ENCODE results near the gene GLB1L2. TPM values are rescaled to one million over a fixed set of nuclear protein-coding genes. Genes with fewer than 3 reads are reported as not detected.

Gene GLB1L2
- total RNA-seq, 1 donor = not detected

DNA sequence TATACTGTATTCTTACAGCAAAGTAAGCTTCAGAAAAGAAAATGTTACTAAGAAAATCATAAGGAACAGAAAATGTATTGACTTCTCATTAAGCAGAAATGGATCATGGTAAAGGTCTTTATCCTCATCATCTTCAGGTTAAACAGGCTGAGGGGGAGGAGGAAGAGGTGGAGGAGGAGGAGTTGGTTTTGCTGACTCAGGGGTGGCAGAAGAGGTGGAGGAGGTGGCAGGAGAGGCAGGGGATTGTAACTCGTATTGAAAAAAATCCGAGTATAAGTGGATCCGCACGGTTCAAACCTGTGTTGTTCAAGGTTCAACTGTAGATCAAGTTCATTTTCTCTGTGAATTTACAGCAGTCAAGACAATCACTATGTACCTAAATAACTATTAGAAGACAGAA is 42.6 kb upstream of the GLB1L2 start:
- H3K4me3 ChIP-seq (ENCODE audit: low read depth, low read length) = no peak overlapping the region
- TF ChIP-seq, protein P1, sequence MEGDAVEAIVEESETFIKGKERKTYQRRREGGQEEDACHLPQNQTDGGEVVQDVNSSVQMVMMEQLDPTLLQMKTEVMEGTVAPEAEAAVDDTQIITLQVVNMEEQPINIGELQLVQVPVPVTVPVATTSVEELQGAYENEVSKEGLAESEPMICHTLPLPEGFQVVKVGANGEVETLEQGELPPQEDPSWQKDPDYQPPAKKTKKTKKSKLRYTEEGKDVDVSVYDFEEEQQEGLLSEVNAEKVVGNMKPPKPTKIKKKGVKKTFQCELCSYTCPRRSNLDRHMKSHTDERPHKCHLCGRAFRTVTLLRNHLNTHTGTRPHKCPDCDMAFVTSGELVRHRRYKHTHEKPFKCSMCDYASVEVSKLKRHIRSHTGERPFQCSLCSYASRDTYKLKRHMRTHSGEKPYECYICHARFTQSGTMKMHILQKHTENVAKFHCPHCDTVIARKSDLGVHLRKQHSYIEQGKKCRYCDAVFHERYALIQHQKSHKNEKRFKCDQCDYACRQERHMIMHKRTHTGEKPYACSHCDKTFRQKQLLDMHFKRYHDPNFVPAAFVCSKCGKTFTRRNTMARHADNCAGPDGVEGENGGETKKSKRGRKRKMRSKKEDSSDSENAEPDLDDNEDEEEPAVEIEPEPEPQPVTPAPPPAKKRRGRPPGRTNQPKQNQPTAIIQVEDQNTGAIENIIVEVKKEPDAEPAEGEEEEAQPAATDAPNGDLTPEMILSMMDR (IDR thresholded peaks at IDR 0.05; ENCODE audit: insufficient read depth, low read length) = no peak
- DNase-seq (ENCODE audit: low read depth) = no peak

DNA sequence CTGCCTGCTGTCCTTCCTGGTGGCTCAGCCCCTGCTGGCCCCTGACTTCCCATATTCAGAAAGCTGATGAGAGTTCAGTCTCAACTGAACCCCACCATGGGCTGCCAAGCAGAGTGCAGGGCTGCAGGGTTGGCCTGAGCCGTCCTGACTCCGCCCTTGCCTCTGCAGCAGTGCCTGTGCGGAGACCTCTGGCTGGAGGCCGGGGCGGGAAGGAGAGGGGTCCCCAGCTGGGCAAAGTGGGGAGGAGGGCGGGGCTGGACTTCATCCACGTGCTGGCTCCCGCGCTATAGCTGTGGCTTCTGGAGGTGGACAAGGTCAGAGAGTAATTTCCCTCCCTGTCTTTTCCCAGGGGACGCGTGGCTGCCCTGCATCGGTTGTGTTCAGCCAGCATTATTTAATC is 42.0 kb upstream of the GLB1L2 start:
- TF ChIP-seq, protein P1 (IDR thresholded peaks at IDR 0.05; ENCODE audit: insufficient read depth, low read length) = no peak
- no peak overlapping the region for H3K4me3 ChIP-seq (ENCODE audit: low read depth, low read length)
- no peak for DNase-seq (ENCODE audit: low read depth)

DNA sequence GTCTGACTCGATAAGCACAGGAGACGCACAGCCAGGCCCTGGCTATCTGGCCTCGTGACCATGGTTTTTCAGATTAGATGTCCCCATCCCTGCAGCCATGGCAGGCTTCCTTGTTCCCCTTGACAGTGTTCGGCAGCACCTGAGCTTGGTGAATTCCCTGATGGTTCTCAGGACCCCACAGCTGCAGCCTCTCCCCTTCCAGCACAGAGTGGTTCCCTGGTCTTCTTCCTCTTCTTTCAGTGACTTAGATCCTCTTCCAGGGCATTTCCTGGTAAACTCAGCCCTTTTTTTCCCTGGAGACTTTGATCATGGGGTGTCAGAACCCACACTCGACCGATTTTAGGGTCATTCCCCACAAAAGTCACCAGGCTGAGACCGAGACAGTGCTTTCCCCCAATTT is 41.1 kb upstream of the GLB1L2 start:
- TF ChIP-seq, protein P1 (IDR thresholded peaks at IDR 0.05; ENCODE audit: insufficient read depth, low read length) = no peak
- H3K4me3 ChIP-seq (ENCODE audit: low read depth, low read length) = no peak overlapping the region
- DNase-seq (ENCODE audit: low read depth) = no peak

DNA sequence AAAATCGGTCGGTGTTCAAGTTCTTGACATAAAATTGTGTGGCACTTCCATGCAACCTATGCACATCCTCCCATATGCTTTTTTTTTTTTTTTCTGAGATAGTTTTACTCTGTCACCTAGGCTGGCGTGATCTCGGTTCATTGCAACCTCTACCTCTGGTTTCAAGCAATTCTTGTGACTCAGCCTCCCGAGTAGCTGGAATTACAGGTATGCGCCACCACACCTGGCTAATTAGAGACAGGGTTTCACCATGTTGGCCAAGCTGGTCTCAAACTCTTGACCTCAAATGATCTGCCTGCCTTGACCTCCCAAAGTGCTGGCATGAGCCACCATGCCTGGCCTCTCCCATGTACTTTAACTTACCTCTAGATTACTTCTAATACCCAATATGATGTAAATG is 40.6 kb upstream of the GLB1L2 start:
- TF ChIP-seq, protein P1 (IDR thresholded peaks at IDR 0.05; ENCODE audit: insufficient read depth, low read length) = no peak
- DNase-seq (ENCODE audit: low read depth) = no peak
- H3K4me3 ChIP-seq (ENCODE audit: low read depth, low read length) = no peak overlapping the region

DNA sequence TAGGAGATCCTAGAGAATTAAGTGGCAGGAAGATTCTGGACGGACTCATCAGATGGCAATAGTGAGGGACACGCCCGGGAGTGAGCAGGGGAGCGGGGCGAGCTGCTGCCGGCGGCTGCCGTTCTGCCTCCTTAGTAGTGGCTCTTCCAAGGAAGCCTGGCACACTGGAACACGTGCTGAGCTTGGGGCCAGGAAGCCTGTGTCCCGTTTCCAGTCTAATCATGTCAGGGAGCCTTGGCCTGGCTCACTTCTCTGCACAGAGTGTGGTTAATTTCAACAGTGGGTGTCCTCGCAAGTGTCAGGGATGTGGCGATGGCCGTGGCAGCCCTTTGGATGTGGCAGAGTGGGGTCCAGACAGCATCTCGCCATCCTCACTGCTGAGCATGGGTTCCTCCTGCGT is 39.1 kb upstream of the GLB1L2 start:
- H3K4me3 ChIP-seq (ENCODE audit: low read depth, low read length) = no peak overlapping the region
- DNase-seq (ENCODE audit: low read depth) = no peak
- TF ChIP-seq, protein P1 (IDR thresholded peaks at IDR 0.05; ENCODE audit: insufficient read depth, low read length) = no peak

DNA sequence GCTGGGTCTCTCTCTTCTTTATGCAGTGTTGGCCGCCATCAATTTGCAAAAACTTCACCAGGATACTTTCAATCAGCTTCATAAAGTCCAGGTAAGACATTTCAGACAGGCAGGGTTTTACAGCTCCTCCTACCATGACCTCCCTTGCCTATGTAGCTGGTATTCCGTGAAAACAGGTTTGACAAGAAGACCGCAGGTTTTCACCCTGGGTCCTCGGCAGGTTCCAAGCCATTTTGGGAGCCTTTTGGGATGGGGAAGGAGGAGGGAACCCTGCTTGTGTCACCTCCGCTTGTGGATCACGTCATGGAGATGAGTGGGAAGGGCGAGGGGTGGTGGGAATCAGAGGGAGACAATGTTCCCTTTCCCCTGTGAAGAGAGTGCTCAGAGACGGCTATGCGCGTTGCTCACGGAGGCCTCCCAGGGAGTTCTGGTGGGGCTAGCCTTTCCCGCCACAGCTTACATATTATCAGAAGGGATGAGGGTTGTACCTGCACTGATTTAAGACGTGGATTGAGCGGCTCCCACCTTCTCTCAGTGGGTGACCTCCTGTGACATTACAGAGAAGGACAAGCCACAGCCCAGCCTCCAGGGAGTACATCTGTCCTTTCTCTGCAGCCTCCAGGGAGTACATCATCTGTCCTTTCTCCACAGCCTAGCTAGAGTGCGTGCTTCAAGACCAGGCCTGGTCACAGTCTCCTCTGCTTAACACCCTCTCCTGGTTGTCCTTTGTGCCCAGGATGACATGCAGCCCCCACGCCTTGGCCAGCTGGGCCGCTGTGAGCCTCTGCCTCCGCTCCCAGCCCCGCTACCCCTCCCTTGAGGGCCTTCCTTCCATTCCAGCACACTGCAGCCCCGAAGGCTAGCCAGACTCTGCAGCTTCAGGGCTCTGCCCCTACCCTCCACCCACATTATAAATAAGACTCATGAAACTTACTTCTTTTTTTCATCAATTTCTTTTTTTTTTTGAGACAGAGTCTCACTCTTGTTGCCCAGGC is 38.4 kb upstream of the GLB1L2 start:
- TF ChIP-seq, protein P1 (IDR thresholded peaks at IDR 0.05; ENCODE audit: insufficient read depth, low read length) = no peak

More for the DNA sequence above, 38.4 kb upstream of the GLB1L2 start:
- DNase-seq (ENCODE audit: low read depth) = no peak
- H3K4me3 ChIP-seq (ENCODE audit: low read depth, low read length) = no peak overlapping the region
